HEK293 (cell line): ENCODE measurements around the gene FAM229B.
"Not testable (repeated sequence)": the region's sequence is repeated elsewhere in the genome, so short reads cannot be mapped to it uniquely, and the experiment has no call there.

Source experiments
- CTCF ChIP-seq: fragments of 450-650 bp; formaldehyde crosslinking; IDR thresholded peaks from 2 replicates; pipeline ENCODE4 v1.5.1; 2016; ENCODE audit warnings: missing biosample characterization, missing genetic modification characterization
- ZBTB44 ChIP-seq: fragments of 450-650 bp; IDR thresholded peaks from 2 replicates; pipeline ENCODE4 v1.5.1; 2018; ENCODE audit warnings: missing biosample characterization, mild to moderate bottlenecking, missing genetic modification characterization

- TF ChIP-seq ZBTB44; CTCF (tag by site-specific recombination): not testable (repeated sequence)
These were observed 18.6 kb downstream of the FAM229B start for GRCh38 chr6:112106026-112106425.
